ENCODE data around the gene ZBTB46.

DNA sequence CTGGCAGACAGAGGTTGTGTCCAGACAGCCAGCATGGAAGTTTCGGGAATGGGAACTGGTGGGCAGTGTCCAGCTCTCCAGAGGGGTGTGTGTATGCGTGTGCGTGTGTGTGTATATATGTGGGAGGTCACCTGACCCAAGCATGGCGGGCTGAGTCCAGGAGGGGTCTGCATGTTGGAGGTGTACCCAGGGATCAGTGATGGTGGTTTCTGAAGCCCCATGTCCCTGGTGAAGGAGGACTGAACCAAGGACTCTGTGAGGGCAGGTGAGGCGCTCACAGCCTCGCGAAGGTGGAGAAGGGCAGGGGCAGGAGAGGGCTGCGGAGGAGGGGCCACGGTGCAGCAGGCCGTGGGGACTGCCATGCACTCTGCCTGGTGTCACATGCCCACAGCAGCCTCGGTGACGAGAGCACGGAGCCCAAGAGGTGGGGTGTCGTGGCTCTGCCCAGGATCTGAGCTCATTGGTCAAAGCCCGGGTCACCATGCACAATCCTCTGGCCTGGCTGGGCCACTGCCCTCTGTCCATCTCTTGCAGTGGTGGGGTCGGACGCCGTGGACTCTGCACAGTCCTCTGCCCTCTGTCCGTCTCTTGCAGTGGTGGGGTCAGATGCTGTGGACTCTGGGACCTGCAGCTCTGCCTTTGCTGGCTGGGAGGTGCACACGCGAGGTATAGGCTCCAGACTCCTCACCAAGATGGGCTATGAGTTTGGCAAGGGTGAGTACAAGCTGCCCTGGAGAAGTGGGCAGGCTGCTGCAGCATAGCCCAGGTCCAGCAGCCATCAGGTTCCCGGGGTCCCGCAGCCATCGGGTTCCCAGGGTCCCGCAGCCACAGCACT is 96.7 kb downstream of the ZBTB46 start:
- TF ChIP-seq CTCF (IDR thresholded peaks at IDR 0.05; ENCODE audit: insufficient read depth, low read length, poor library complexity, severe bottlenecking) (no peak), EZH2phosphoT487 (conservative IDR thresholded peaks at IDR 0.05; ENCODE audit: low read length) (no peak)

Measured in SU-DHL-6 (cell line).